Omental fat pad (tissue), 4 donors: Measurements from ENCODE around the gene CADM1. TPM values are rescaled to one million over a fixed set of nuclear protein-coding genes. Genes with fewer than 3 reads are reported as not detected.

Experiments
- ATAC-seq: fragments of 150-250 bp; one replicate; pipeline ENCODE4 v1.9.1; 2016; ENCODE audit warnings: mild to moderate bottlenecking, moderate library complexity; ENCODE audit not compliant: low FRiP score
- DNase-seq: peaks from one replicate; pipeline ENCODE4 v3.0.0-alpha.2; 2019; ENCODE audit warnings: low spot score
- total RNA-seq, 4 donors: library from RNA; depleted of rRNA; stranded (reverse); fragments of >200 nt; gene quantifications; one replicate each; pipeline ENCODE4 v1.1.0, GENCODE V29; 2016
- TF ChIP-seq, protein P1 (sequence below), 3 donors: fragments of 450-650 bp; IDR thresholded peaks; one replicate each; pipeline ENCODE4 v1.5.1; 2016 to 2017; ENCODE audit warnings: antibody characterized with exemption in 3 of 3, mild to moderate bottlenecking in 3 of 3, moderate library complexity in 2 of 3

The CADM1 gene
- total RNA-seq, 4 donors from 2014 or later = 5.8 to 27.9 (median 14.9) TPM

GRCh38 chr11:115247953-115248352 lies 256.3 kb downstream of the CADM1 start:
- TF ChIP-seq, protein P1, sequence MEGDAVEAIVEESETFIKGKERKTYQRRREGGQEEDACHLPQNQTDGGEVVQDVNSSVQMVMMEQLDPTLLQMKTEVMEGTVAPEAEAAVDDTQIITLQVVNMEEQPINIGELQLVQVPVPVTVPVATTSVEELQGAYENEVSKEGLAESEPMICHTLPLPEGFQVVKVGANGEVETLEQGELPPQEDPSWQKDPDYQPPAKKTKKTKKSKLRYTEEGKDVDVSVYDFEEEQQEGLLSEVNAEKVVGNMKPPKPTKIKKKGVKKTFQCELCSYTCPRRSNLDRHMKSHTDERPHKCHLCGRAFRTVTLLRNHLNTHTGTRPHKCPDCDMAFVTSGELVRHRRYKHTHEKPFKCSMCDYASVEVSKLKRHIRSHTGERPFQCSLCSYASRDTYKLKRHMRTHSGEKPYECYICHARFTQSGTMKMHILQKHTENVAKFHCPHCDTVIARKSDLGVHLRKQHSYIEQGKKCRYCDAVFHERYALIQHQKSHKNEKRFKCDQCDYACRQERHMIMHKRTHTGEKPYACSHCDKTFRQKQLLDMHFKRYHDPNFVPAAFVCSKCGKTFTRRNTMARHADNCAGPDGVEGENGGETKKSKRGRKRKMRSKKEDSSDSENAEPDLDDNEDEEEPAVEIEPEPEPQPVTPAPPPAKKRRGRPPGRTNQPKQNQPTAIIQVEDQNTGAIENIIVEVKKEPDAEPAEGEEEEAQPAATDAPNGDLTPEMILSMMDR (IDR thresholded peaks at IDR 0.05) = no peak
- DNase-seq (no peak), ATAC-seq (no peak)

DNA sequence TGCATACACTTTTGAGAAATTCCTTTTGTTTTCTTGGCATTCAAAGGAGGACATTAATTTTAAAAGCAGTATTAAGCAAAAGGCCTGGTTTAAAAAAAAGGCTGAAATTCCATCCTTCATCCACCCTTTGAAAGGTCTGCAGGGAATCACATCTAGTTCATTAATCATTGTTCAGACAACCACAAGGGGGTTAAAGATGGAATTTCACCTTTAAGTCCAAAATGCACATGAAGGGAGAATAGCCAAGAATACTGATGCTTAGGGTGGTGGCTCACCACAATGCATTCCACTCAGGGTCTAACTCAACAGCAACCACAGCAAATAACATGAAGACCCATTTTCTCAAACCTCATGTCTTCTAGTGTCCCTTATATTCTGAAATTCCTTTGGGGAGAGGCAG lies 256.9 kb downstream of the CADM1 start:
- DNase-seq = no peak
- TF ChIP-seq, protein P1 (IDR thresholded peaks at IDR 0.05) = no peak
- ATAC-seq = no peak

DNA sequence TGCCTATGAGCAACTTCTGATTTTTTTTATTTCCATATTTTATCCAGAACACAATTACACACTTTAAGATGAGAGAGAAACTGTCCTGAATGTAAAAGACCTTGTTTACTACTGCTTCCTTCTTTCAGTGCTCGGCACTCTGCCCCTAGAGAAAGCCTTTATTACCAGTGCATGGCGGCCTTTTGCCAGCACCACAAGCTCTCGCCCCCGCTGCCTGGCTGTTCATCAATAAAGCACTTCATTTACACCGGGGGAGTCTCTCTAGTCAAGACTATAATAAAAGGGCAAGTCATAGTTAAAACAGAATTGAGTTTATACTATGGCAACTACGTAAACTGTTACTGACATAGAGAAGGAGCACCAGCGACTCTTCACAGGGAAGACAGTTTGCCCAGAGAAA lies 259.5 kb downstream of the CADM1 start:
- DNase-seq = no peak
- TF ChIP-seq, protein P1 (IDR thresholded peaks at IDR 0.05) = no peak
- ATAC-seq = no peak

- ATAC-seq = no peak
- TF ChIP-seq, protein P1 (IDR thresholded peaks at IDR 0.05) = no peak
- DNase-seq = no peak
Measured at GRCh38 chr11:115244296-115244695, 259.9 kb downstream of the CADM1 start.

- TF ChIP-seq, protein P1 (IDR thresholded peaks at IDR 0.05) = no peak
Measured at GRCh38 chr11:115242982-115243381, 261.2 kb downstream of the CADM1 start.

DNA sequence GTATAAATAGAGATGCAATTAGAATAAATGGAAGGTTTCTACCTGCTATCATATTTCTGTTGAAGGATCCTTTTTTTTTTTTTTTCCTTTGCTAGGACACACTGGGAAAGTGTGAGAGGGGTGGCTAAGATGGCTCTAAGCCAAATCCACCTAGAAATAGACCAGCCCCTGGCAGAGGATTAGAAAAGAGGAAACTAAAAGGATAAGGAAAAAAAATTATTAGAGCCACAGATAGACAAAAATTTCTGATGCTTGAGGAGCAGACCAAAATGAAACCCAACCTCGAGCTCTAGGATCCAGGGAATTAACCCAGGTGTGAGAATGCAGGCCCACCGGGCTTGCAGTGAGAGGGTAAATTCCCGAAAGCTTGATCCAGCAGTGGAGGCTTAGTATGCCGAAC lies 262.3 kb downstream of the CADM1 start:
- ATAC-seq (no peak), DNase-seq (no peak)
- TF ChIP-seq, protein P1 (IDR thresholded peaks at IDR 0.05) = no peak

More at GRCh38 chr11:115242982-115243381, 261.2 kb downstream of the CADM1 start:
- DNase-seq (no peak), ATAC-seq (no peak)

DNA sequence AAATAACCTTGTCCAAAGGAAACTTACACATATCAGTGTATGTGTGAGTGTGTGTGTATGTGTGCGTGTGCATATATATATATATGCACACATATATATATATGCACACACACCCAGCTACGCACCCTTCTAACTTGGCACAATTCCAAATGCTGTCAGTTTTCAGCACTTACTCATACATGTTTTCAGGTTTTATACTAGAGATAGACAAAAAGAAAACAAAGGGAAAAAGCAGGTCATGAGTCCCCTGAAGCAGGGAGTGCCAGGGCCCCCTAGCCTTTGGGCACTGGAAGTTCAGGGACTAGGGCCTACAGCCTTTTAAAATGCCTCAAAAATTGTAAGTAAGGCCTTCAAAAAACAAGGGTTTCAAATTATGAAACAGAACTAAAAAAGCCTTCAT lies 265.4 kb downstream of the CADM1 start:
- TF ChIP-seq, protein P1 (IDR thresholded peaks at IDR 0.05) = no peak
- ATAC-seq (no peak), DNase-seq (no peak)
